ENCODE results near the gene RAB2B. TPM values are rescaled to one million over a fixed set of nuclear protein-coding genes. Genes with fewer than 3 reads are reported as not detected.
"Not testable (repeated sequence)": the region's sequence is repeated elsewhere in the genome, so short reads cannot be mapped to it uniquely, and the experiment has no call there.

RAB2B gene
- total and polyA plus RNA-seq, 2 donors (not counting 1 experiment from before 2014, with no cell fraction given) = 27.8 to 31.7 TPM

GRCh38 chr14:21454843-21455544, 21.8 kb downstream of the RAB2B start:
- H3K27me3 ChIP-seq (ENCODE audit: control insufficient read depth, insufficient read depth, low read length) = no peaks in the 10 kb centered on the region
- H3K4me3 ChIP-seq (replicated peaks in 1 of 4; ENCODE audit: control extremely low read depth in 1 of 4, insufficient read depth in 1 of 4, low read depth in 3 of 4, low read length in 4 of 4) = peak overlapping the region; percentile 62 to 97 (median 76)
- no peaks in the 10 kb centered on the region for H4K20me1 ChIP-seq (ENCODE audit: control insufficient read depth, extremely low read depth, insufficient read depth, low read length)
- H3K4me1 ChIP-seq (ENCODE audit: control insufficient read depth, extremely low read depth, insufficient read depth, low read length) = no peaks in the 10 kb centered on the region
- H2AFZ ChIP-seq (ENCODE audit: low read length) = no peak overlapping the region
- H3K36me3 ChIP-seq (ENCODE audit: control insufficient read depth, insufficient read depth, low read length) = no peaks in the 10 kb centered on the region
- no peak for DNase-seq (ENCODE audit: low read depth in 2 of 2)
- H3K9ac ChIP-seq (ENCODE audit: insufficient read depth, low read length) = peak overlapping the region; percentile 63
- H3K27ac ChIP-seq (ENCODE audit: insufficient read depth, low read length) = peak overlapping the region; percentile 66
- peaks cover 48% of the 10 kb centered on the region for H3K79me2 ChIP-seq (ENCODE audit: control insufficient read depth, insufficient read depth, low read length)
- TF ChIP-seq CTCF (conservative IDR thresholded peaks at IDR 0.05 in 1 of 2, IDR thresholded peaks at IDR 0.05 in 1 of 2; ENCODE audit: low read depth in 1 of 2, low read length in 2 of 2) = no peak
- no peak for TF ChIP-seq EZH2 (IDR thresholded peaks at IDR 0.05; ENCODE audit: low read length, missing control alignments)
- H3K9me3 ChIP-seq (ENCODE audit: control insufficient read depth, insufficient read depth, low read depth, low read length) = no peaks in the 10 kb centered on the region
- H3K4me2 ChIP-seq (ENCODE audit: extremely low read depth, insufficient read depth, low read length) = peak overlapping the region; percentile 97

- no peaks in the 10 kb centered on the region for H3K4me1 ChIP-seq (ENCODE audit: control insufficient read depth, extremely low read depth, insufficient read depth, low read length)
- H3K27me3 ChIP-seq (ENCODE audit: control insufficient read depth, insufficient read depth, low read length) = no peaks in the 10 kb centered on the region
- H4K20me1 ChIP-seq (ENCODE audit: control insufficient read depth, extremely low read depth, insufficient read depth, low read length) = no peaks in the 10 kb centered on the region
- peaks cover 77% of the 10 kb centered on the region for H3K79me2 ChIP-seq (ENCODE audit: control insufficient read depth, insufficient read depth, low read length)
- H3K9me3 ChIP-seq (ENCODE audit: control insufficient read depth, insufficient read depth, low read depth, low read length) = no peaks in the 10 kb centered on the region
- H3K9ac ChIP-seq (ENCODE audit: insufficient read depth, low read length) = no peak overlapping the region
- no peak overlapping the region for H3K27ac ChIP-seq (ENCODE audit: insufficient read depth, low read length)
- no peak overlapping the region for H3K4me2 ChIP-seq (ENCODE audit: extremely low read depth, insufficient read depth, low read length)
- no peaks in the 10 kb centered on the region for H3K36me3 ChIP-seq (ENCODE audit: control insufficient read depth, insufficient read depth, low read length)
- no peak for TF ChIP-seq EZH2 (IDR thresholded peaks at IDR 0.05; ENCODE audit: low read length, missing control alignments)
- TF ChIP-seq CTCF (conservative IDR thresholded peaks at IDR 0.05 in 1 of 2, IDR thresholded peaks at IDR 0.05 in 1 of 2; ENCODE audit: low read depth in 1 of 2, low read length in 2 of 2) = no peak
- no peak overlapping the region for H3K4me3 ChIP-seq (replicated peaks in 1 of 4; ENCODE audit: control extremely low read depth in 1 of 4, insufficient read depth in 1 of 4, low read depth in 3 of 4, low read length in 4 of 4)
- DNase-seq (ENCODE audit: low read depth in 2 of 2) = no peak
- no peak overlapping the region for H2AFZ ChIP-seq (ENCODE audit: low read length)
Observed at GRCh38 chr14:21449899-21450216, 26.9 kb downstream of the RAB2B start.

GRCh38 chr14:21442657-21443056, 34.1 kb downstream of the RAB2B start:
- not testable (repeated sequence) for H3K27ac ChIP-seq (ENCODE audit: insufficient read depth, low read length); H3K27me3 ChIP-seq (ENCODE audit: control insufficient read depth, insufficient read depth, low read length); H3K36me3 ChIP-seq (ENCODE audit: control insufficient read depth, insufficient read depth, low read length); H3K4me3 ChIP-seq (replicated peaks in 1 of 4; ENCODE audit: control extremely low read depth in 1 of 4, insufficient read depth in 1 of 4, low read depth in 3 of 4, low read length in 4 of 4); H2AFZ ChIP-seq (ENCODE audit: low read length); H3K4me2 ChIP-seq (ENCODE audit: extremely low read depth, insufficient read depth, low read length); H3K9ac ChIP-seq (ENCODE audit: insufficient read depth, low read length); H4K20me1 ChIP-seq (ENCODE audit: control insufficient read depth, extremely low read depth, insufficient read depth, low read length); DNase-seq (ENCODE audit: low read depth in 2 of 2); H3K4me1 ChIP-seq (ENCODE audit: control insufficient read depth, extremely low read depth, insufficient read depth, low read length); H3K9me3 ChIP-seq (ENCODE audit: control insufficient read depth, insufficient read depth, low read depth, low read length)
- peaks cover 59% of the 10 kb centered on the region for H3K79me2 ChIP-seq (ENCODE audit: control insufficient read depth, insufficient read depth, low read length)

All from fibroblast of lung (primary cell).